PC-3 (cell line): ENCODE results near the gene VILL. TPM values are rescaled to one million over a fixed set of nuclear protein-coding genes. Genes with fewer than 3 reads are reported as not detected.
"Not testable (repeated sequence)": the region's sequence is repeated elsewhere in the genome, so short reads cannot be mapped to it uniquely, and the experiment has no call there.

Source experiments
- ATAC-seq: fragments of 200-7000 bp; cut with Tn5 transposase; 2 replicates; pipeline ENCODE4 v1.9.1; 2020; ENCODE audit warnings: mild to moderate bottlenecking, moderate library complexity
- BruUV-seq: library from RNA; stranded (reverse); fragments of 400-500 nt; replicated peaks from 2 replicates; lab custom pipeline; 2021; lab: Mats Ljungman, UMichigan
- CTCF ChIA-PET: fragments of 300-600 bp; sonication (Branson Sonifier 250); formaldehyde crosslinking; loops from one replicate; lab custom pipeline; 2022; ENCODE audit warnings: antibody characterized with exemption; lab: Charles Lee
- POLR2A ChIA-PET: fragments of 300-600 bp; sonication (Branson Sonifier 250); formaldehyde crosslinking; loops from one replicate; lab custom pipeline; 2022; ENCODE audit warnings: antibody characterized with exemption; ENCODE audit not compliant: unreplicated experiment; lab: Charles Lee
- DNase-seq: peaks from one replicate; pipeline ENCODE4 v3.0.0-alpha.2; 2015
- H2AFZ ChIP-seq: fragments of 300-600 bp; sonication (generic); 2 replicates; pipeline ENCODE4 v1.6.0; 2016; ENCODE audit warnings: antibody characterized with exemption, low read length
- H3F3A ChIP-seq: fragments of 300-600 bp; sonication (generic); one replicate; pipeline ENCODE4 v1.6.0; 2017; ENCODE audit warnings: antibody characterized with exemption, low read length, control low read depth, mild to moderate bottlenecking; ENCODE audit not compliant: unreplicated experiment
- H3K27ac ChIP-seq: fragments of 300-600 bp; sonication (generic); 2 replicates; pipeline ENCODE4 v1.5.1; 2016; ENCODE audit warnings: mild to moderate bottlenecking, low read length
- H3K27me3 ChIP-seq: fragments of 300-600 bp; sonication (generic); 2 replicates; pipeline ENCODE4 v1.6.1; 2016; ENCODE audit warnings: low read length, mixed read lengths
- H3K36me3 ChIP-seq: fragments of 300-600 bp; sonication (generic); 2 replicates; pipeline ENCODE4 v1.6.1; 2016; ENCODE audit warnings: low read depth, mixed run types, low read length, mixed read lengths
- H3K4me1 ChIP-seq: fragments of 300-600 bp; sonication (generic); 2 replicates; pipeline ENCODE4 v1.5.1; 2016; ENCODE audit warnings: low read length; ENCODE audit not compliant: insufficient read depth
- H3K4me2 ChIP-seq: fragments of 300-600 bp; sonication (generic); 2 replicates; pipeline ENCODE4 v1.6.0; 2016; ENCODE audit warnings: low read length
- H3K4me3 ChIP-seq: fragments of 300-600 bp; sonication (generic); 2 replicates; pipeline ENCODE4 v1.5.1; 2016; ENCODE audit warnings: mild to moderate bottlenecking, low read length, mixed read lengths
- H3K79me2 ChIP-seq: fragments of 300-600 bp; sonication (generic); 2 replicates; pipeline ENCODE4 v1.6.1; 2017; ENCODE audit warnings: low read length, mixed read lengths
- H3K9ac ChIP-seq: fragments of 300-600 bp; sonication (generic); 2 replicates; pipeline ENCODE4 v1.6.0; 2016; ENCODE audit warnings: mild to moderate bottlenecking, low read length
- H3K9me2 ChIP-seq: fragments of 300-600 bp; sonication (generic); replicated peaks from 2 replicates; pipeline ENCODE4 v1.6.1; 2016; ENCODE audit warnings: mixed run types, low read length, mixed read lengths
- H3K9me3 ChIP-seq: fragments of 300-600 bp; sonication (generic); 2 replicates; pipeline ENCODE4 v1.6.1; 2016; ENCODE audit warnings: low read length, mixed read lengths
- H4K20me1 ChIP-seq: fragments of 300-600 bp; sonication (generic); 2 replicates; pipeline ENCODE4 v1.6.1; 2016; ENCODE audit warnings: low read length, mixed read lengths
- EZH2 ChIP-seq: fragments of 300-600 bp; sonication (generic); IDR thresholded peaks from one replicate; pipeline ENCODE4 v1.6.1; 2017; ENCODE audit warnings: antibody characterized with exemption, mild to moderate bottlenecking, low read length; ENCODE audit not compliant: unreplicated experiment
- EZH2phosphoT487 ChIP-seq: fragments of 300-600 bp; sonication (generic); IDR thresholded peaks from 2 replicates; pipeline ENCODE4 v1.6.1; 2018; ENCODE audit warnings: mild to moderate bottlenecking, antibody characterized with exemption, low read length, borderline replicate concordance
- intact Hi-C: fragments of 100-400 bp; cut with micrococcal nuclease; formaldehyde crosslinking; loops from 2 replicates; pipeline ENCODE4 v1.9.0; 2023
- total RNA-seq: library from RNA; depleted of rRNA; stranded (reverse); fragments of >200 nt; gene quantifications from 2 replicates; pipeline ENCODE4 v1.2.3, GENCODE V29; 2014
- TF ChIP-seq, protein P1 (sequence below): fragments of 300-600 bp; sonication (generic); conservative IDR thresholded peaks from 2 replicates; pipeline ENCODE4 v1.5.1; 2017; ENCODE audit warnings: antibody characterized with exemption, low read depth, mild to moderate bottlenecking, low read length

Gene VILL
- total RNA-seq, 1 experiment from 2014 or later, result 0.44 TPM

DNA sequence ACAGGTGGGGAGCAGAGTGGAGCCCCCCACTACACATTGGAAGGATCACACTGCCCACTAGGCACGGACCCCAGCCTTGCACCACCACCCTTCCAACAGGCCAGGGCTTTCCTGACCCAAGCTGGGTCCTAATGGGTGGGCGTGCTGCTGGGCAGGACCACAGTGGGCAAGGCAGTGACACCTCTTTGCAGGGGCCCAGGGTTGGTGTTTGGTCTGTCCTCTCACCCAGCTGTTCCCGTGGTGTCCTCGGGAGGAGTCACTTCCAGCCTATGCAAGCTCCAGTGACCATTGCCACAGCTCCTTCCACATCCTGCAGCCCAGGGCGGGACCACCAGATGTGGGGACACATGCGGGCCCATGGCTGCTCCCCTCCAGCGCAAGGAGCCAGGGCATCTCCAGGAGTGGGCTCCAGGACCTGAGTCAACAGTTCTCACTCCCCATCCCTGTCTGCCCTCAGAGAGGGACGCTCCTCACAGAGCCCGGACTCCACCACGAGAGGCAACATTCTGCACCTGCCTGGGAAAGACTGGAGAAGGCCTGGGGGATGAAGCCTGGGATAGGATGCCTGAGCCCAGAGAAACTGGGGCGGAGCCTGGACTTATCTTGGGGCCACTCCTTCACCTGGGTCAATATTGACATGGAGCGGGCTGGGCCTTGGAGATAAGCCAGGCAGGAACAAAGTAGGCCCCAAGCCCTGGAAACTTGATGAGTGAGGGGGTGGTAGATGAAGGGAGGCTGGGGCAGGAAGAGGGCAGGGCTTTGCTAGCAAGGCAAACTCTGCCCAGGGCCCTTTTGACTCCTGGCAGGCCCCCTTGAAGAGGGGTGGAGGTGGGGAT lies 3.9 kb upstream of the VILL start:
- no peak for TF ChIP-seq EZH2phosphoT487
- TF ChIP-seq, protein P1, sequence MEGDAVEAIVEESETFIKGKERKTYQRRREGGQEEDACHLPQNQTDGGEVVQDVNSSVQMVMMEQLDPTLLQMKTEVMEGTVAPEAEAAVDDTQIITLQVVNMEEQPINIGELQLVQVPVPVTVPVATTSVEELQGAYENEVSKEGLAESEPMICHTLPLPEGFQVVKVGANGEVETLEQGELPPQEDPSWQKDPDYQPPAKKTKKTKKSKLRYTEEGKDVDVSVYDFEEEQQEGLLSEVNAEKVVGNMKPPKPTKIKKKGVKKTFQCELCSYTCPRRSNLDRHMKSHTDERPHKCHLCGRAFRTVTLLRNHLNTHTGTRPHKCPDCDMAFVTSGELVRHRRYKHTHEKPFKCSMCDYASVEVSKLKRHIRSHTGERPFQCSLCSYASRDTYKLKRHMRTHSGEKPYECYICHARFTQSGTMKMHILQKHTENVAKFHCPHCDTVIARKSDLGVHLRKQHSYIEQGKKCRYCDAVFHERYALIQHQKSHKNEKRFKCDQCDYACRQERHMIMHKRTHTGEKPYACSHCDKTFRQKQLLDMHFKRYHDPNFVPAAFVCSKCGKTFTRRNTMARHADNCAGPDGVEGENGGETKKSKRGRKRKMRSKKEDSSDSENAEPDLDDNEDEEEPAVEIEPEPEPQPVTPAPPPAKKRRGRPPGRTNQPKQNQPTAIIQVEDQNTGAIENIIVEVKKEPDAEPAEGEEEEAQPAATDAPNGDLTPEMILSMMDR, result no peak
- no peak for TF ChIP-seq EZH2
- peak overlapping the region; percentile 24 for H3K4me2 ChIP-seq
- H3K4me3 ChIP-seq, result no peak overlapping the region
- H3K36me3 ChIP-seq, result no peaks in the 10 kb centered on the region
- no peaks in the 10 kb centered on the region for H3F3A ChIP-seq
- peak; percentile 82 for ATAC-seq
- no TSS peak for BruUV-seq
- peak; percentile 86 for DNase-seq
- no peak overlapping the region for H2AFZ ChIP-seq
- H3K9me2 ChIP-seq, result no peaks in the 10 kb centered on the region
- intact Hi-C loops, result no loop called here
- H3K27me3 ChIP-seq, result no peaks in the 10 kb centered on the region
- ChIA-PET CTCF (interaction anchor here (2.0 kb wide), 1 partner anchor 10 kb away, joined by 4 read pairs; no protein-coding TSS in a partner anchor), POLR2A (no interaction called here)
- H3K27ac ChIP-seq, result peak overlapping the region; percentile 18; the same call in 1 of the 2 replicates
- no peaks in the 10 kb centered on the region for H3K9me3 ChIP-seq
- H3K4me1 ChIP-seq, result peaks cover 30% of the 10 kb centered on the region
- H3K9ac ChIP-seq, result no peak overlapping the region
- no peaks in the 10 kb centered on the region for H3K79me2 ChIP-seq
- no peaks in the 10 kb centered on the region for H4K20me1 ChIP-seq

DNA sequence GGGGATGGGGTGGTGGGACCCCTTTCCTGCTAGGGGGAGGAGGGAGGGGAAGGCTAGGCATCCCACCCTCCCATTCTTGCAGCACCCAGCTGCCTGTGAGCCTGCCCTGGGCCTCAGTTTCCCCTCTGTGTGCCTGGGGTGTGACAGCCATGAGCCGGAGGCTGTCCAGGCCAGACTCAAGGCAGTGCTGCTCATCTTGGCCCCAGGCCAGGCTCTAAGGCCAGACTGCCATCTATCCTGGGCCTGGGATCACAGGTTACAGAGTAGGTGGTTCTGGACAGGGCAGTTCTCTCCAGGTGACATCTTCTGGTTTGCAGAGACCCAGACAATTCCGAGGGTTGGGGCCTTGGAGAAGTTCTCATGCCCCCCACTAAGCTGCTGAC lies 3.3 kb upstream of the VILL start:
- H3F3A ChIP-seq, result no peaks in the 10 kb centered on the region
- H3K27ac ChIP-seq, result peak overlapping the region; percentile 18; the same call in 1 of the 2 replicates
- no peaks in the 10 kb centered on the region for H3K9me2 ChIP-seq
- H3K4me2 ChIP-seq, result peak overlapping the region; percentile 24; the same call in 1 of the 2 replicates
- DNase-seq, result no peak
- no peak overlapping the region for H2AFZ ChIP-seq
- TF ChIP-seq, protein P1, result no peak
- TF ChIP-seq EZH2 (no peak), EZH2phosphoT487 (no peak)
- H3K9ac ChIP-seq, result no peak overlapping the region
- POLR2A ChIA-PET, result no interaction called here
- H4K20me1 ChIP-seq, result no peaks in the 10 kb centered on the region
- no peaks in the 10 kb centered on the region for H3K36me3 ChIP-seq
- H3K79me2 ChIP-seq, result no peaks in the 10 kb centered on the region
- H3K4me1 ChIP-seq, result peaks cover 31% of the 10 kb centered on the region
- H3K4me3 ChIP-seq, result no peak overlapping the region
- no peaks in the 10 kb centered on the region for H3K9me3 ChIP-seq
- intact Hi-C loops, result no loop called here
- H3K27me3 ChIP-seq, result no peaks in the 10 kb centered on the region
- BruUV-seq, result no TSS peak
- ATAC-seq, result no peak
- CTCF ChIA-PET, result no interaction called here

GRCh38 chr3:37987751-37988179 lies 2.8 kb upstream of the VILL start:
- no peak overlapping the region; the same call in 1 of the 2 replicates for H3K27ac ChIP-seq
- no peaks in the 10 kb centered on the region for H3K27me3 ChIP-seq
- no peaks in the 10 kb centered on the region for H3K9me2 ChIP-seq
- no peak overlapping the region for H3K4me3 ChIP-seq
- ATAC-seq (no peak), DNase-seq (peak; percentile 11)
- H2AFZ ChIP-seq, result no peak overlapping the region
- no peak overlapping the region for H3K9ac ChIP-seq
- intact Hi-C loops, result no loop called here
- H3K4me2 ChIP-seq, result no peak overlapping the region
- POLR2A ChIA-PET, result no interaction called here
- H3K36me3 ChIP-seq, result no peaks in the 10 kb centered on the region
- CTCF ChIA-PET, result no interaction called here
- TF ChIP-seq, protein P1, result no peak
- TF ChIP-seq EZH2 (no peak), EZH2phosphoT487 (no peak)
- BruUV-seq, result no TSS peak
- H3F3A ChIP-seq, result no peaks in the 10 kb centered on the region
- H3K4me1 ChIP-seq, result peaks cover 36% of the 10 kb centered on the region
- H3K9me3 ChIP-seq, result no peaks in the 10 kb centered on the region
- no peaks in the 10 kb centered on the region for H3K79me2 ChIP-seq
- no peaks in the 10 kb centered on the region for H4K20me1 ChIP-seq

DNA sequence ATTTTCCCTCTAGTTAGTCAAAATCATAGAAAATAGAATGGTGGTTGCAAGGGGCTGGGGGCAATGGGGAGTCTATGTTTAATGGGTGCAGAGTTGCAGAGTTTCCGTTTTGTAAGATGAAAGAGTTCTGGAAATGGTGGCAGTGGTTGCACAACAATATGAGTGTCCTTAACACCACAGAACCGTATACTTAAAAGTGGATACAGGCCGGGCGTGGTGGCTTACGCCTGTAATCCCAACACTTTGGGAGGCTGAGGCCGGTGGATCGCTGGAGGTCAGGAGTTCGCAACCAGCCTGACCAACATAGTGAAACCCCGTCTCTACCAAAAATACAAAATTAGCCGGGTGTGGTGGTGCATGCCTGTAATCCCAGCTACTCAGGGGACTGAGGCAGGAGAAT lies 2.2 kb upstream of the VILL start:
- H3K36me3 ChIP-seq, H3K4me2 ChIP-seq, H4K20me1 ChIP-seq, H3K9ac ChIP-seq, H3K79me2 ChIP-seq, DNase-seq, POLR2A ChIA-PET, H2AFZ ChIP-seq, ATAC-seq, H3K27me3 ChIP-seq, H3K27ac ChIP-seq, H3K9me2 ChIP-seq, CTCF ChIA-PET, H3K4me3 ChIP-seq, BruUV-seq, intact Hi-C loops, H3F3A ChIP-seq, H3K9me3 ChIP-seq: not testable (repeated sequence)
- peaks cover 41% of the 10 kb centered on the region for H3K4me1 ChIP-seq
